ENCODE results near the gene AP5M1.
A peak's percentile ranks its signal among the peaks of the same experiment; 100 is the strongest.

Gene AP5M1

DNA sequence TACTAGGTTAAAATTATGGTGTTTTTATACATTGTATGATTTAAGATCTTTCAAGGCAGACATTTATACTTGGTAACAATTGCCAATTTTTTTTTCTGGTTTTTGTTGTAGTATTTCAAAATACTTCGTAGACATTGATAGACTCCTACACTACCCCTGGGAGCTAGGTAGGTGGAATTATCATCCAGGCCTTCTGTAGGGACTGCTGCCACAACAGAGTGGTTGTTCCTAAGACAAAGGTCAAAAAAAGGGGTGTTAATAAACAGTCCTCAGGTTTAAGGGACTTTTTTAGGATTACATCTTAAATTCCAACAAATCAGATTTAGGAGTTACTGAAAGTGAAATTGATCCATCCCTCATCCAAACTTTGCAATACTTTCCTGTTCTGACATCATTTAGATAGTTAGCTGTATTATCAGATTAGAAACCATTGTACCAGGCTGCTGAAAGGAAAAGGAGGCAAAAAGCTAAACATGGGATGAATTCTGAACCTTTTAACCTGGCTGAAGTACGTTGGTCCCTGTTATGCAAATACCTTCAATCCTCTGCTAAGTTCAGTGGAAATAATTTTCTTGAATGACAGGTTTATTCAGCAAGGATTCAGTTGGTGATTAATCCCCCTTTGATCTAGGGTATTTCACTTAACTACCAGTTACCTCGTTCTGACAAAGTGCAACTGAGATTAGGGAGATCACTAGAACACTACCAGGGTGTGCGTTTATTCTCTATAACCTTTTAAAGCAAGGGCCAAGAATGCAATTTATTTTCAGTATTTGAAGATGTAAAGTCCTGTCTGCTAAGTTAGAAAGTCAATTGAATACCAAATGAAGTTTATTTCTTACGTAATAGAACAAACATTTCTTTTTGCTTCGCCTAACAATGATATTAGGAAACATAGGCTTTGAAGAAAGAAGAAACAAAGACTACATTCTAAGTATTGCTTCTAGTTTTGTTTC is 23.2 kb downstream of the AP5M1 start:
- no peaks in the 10 kb centered on the region for H3K4me1 ChIP-seq (ENCODE audit: control insufficient read depth, low read depth, low read length)
- no peaks in the 10 kb centered on the region for H3K79me2 ChIP-seq (ENCODE audit: control insufficient read depth, insufficient read depth, low read length)
- no peak overlapping the region for H3K4me2 ChIP-seq (ENCODE audit: low read length)
- no peak overlapping the region for H3K9ac ChIP-seq (ENCODE audit: low read length)
- H2AK5ac ChIP-seq (ENCODE audit: low read length): no peak overlapping the region
- DNase-seq: no peak
- no peak overlapping the region for H2BK15ac ChIP-seq (replicated peaks; ENCODE audit: low read depth)
- H2BK120ac ChIP-seq (ENCODE audit: low read depth, low read length): no peak overlapping the region
- no peak overlapping the region for H4K5ac ChIP-seq (ENCODE audit: low read length)
- no peak overlapping the region for H3K4me3 ChIP-seq (ENCODE audit: low read length)
- H3K23ac ChIP-seq (ENCODE audit: low read length): no peak overlapping the region
- H2BK5ac ChIP-seq (ENCODE audit: low read length): no peak overlapping the region
- H3K79me1 ChIP-seq (ENCODE audit: low read length): no peaks in the 10 kb centered on the region
- H3K18ac ChIP-seq (ENCODE audit: low read length): no peak overlapping the region
- no peaks in the 10 kb centered on the region for H3K36me3 ChIP-seq (ENCODE audit: control insufficient read depth, insufficient read depth, low read length)
- no peak overlapping the region for H3K4ac ChIP-seq (ENCODE audit: low read depth, low read length)
- H3K27me3 ChIP-seq (ENCODE audit: insufficient read depth, low read length, poor library complexity): no peaks in the 10 kb centered on the region
- H3K56ac ChIP-seq (ENCODE audit: low read length): no peak overlapping the region
- no peak overlapping the region for H3K27ac ChIP-seq (ENCODE audit: low read depth, low read length)
- no peak overlapping the region for H4K8ac ChIP-seq (ENCODE audit: low read depth, low read length)
- WGBS (ENCODE audit: extremely low coverage, insufficient coverage, low lambda C conversion rate): no CpG with 5 or more reads among the region's 6 CpGs

DNA sequence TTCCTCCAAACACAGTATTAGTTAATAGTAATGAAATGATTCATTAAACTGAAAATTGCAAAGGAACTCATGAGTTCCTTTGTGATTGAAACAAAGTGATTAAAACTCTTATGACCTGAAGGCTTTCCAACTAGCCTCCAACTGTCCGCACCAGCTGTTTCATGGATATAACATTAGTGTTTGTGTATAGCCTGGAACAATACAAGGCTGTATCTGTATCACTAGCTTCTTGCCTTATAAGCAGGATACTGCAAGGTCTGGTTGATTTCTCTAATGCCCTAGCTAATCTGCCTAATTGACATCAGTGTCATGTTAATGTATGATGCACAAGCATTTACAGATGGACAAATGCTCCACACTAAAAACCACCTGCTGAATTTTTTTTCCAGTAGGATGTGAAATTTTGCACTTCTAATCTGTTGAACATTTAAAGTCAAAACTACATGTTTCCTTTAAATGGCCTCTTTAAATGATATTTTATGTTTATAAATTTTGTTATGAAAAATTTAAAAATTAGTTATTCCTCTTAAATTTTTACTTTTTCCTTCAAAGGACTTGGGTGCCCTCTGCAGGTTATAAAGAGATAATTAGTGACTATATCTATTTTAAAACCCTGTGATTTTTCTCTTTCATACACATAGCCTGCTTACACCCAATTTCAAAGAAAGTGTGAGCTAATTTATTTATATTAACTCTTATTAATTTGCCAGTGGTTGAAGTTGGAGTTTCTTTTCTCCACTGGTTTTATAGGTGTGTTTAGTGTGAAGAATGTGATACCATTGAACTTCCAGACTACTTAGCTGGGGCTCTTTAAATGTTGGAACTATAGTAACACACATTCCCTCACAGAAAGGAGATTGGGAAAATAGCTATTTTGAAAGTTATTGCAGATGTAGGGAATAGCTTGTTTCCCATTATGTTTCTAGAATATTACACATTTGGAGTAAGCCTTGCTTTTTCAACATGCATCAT is 25.4 kb downstream of the AP5M1 start:
- H3K79me2 ChIP-seq (ENCODE audit: control insufficient read depth, insufficient read depth, low read length): no peaks in the 10 kb centered on the region
- no peaks in the 10 kb centered on the region for H3K36me3 ChIP-seq (ENCODE audit: control insufficient read depth, insufficient read depth, low read length)
- H3K18ac ChIP-seq (ENCODE audit: low read length): no peak overlapping the region
- H4K8ac ChIP-seq (ENCODE audit: low read depth, low read length): no peak overlapping the region
- H3K56ac ChIP-seq (ENCODE audit: low read length): no peak overlapping the region
- no peak overlapping the region for H2BK15ac ChIP-seq (replicated peaks; ENCODE audit: low read depth)
- no peak overlapping the region for H2BK120ac ChIP-seq (ENCODE audit: low read depth, low read length)
- H2AK5ac ChIP-seq (ENCODE audit: low read length): no peak overlapping the region
- no CpG with 5 or more reads among the region's 1 CpG for WGBS (ENCODE audit: extremely low coverage, insufficient coverage, low lambda C conversion rate)
- H3K79me1 ChIP-seq (ENCODE audit: low read length): no peaks in the 10 kb centered on the region
- H3K4me3 ChIP-seq (ENCODE audit: low read length): no peak overlapping the region
- no peaks in the 10 kb centered on the region for H3K4me1 ChIP-seq (ENCODE audit: control insufficient read depth, low read depth, low read length)
- no peak overlapping the region for H3K23ac ChIP-seq (ENCODE audit: low read length)
- no peak overlapping the region for H2BK5ac ChIP-seq (ENCODE audit: low read length)
- no peak overlapping the region for H3K27ac ChIP-seq (ENCODE audit: low read depth, low read length)
- no peak overlapping the region for H4K5ac ChIP-seq (ENCODE audit: low read length)
- no peak overlapping the region for H3K4ac ChIP-seq (ENCODE audit: low read depth, low read length)
- no peak overlapping the region for H3K4me2 ChIP-seq (ENCODE audit: low read length)
- no peak overlapping the region for H3K9ac ChIP-seq (ENCODE audit: low read length)
- H3K27me3 ChIP-seq (ENCODE audit: insufficient read depth, low read length, poor library complexity): no peaks in the 10 kb centered on the region
- peak; percentile 12 for DNase-seq

GRCh38 chr14:57295239-57295638 is 26.5 kb downstream of the AP5M1 start:
- Histone ChIP-seq H3K36me3 (ENCODE audit: control insufficient read depth, insufficient read depth, low read length) (no peaks in the 10 kb centered on the region), H4K8ac (ENCODE audit: low read depth, low read length) (no peak overlapping the region), H4K5ac (ENCODE audit: low read length) (no peak overlapping the region), H3K4me1 (ENCODE audit: control insufficient read depth, low read depth, low read length) (no peaks in the 10 kb centered on the region), H3K56ac (ENCODE audit: low read length) (no peak overlapping the region), H3K4ac (ENCODE audit: low read depth, low read length) (no peak overlapping the region), H2BK5ac (ENCODE audit: low read length) (no peak overlapping the region), H3K23ac (ENCODE audit: low read length) (no peak overlapping the region), H3K79me1 (ENCODE audit: low read length) (no peaks in the 10 kb centered on the region), H3K27me3 (ENCODE audit: insufficient read depth, low read length, poor library complexity) (no peaks in the 10 kb centered on the region), H3K9ac (ENCODE audit: low read length) (no peak overlapping the region), H3K27ac (ENCODE audit: low read depth, low read length) (no peak overlapping the region), H2BK15ac (replicated peaks; ENCODE audit: low read depth) (no peak overlapping the region), H3K79me2 (ENCODE audit: control insufficient read depth, insufficient read depth, low read length) (no peaks in the 10 kb centered on the region), H3K4me2 (ENCODE audit: low read length) (no peak overlapping the region), H3K18ac (ENCODE audit: low read length) (no peak overlapping the region), H2BK120ac (ENCODE audit: low read depth, low read length) (no peak overlapping the region), H2AK5ac (ENCODE audit: low read length) (no peak overlapping the region), H3K4me3 (ENCODE audit: low read length) (no peak overlapping the region)
- WGBS (ENCODE audit: extremely low coverage, insufficient coverage, low lambda C conversion rate): no CpG with 5 or more reads among the region's 1 CpG
- DNase-seq: no peak

DNA sequence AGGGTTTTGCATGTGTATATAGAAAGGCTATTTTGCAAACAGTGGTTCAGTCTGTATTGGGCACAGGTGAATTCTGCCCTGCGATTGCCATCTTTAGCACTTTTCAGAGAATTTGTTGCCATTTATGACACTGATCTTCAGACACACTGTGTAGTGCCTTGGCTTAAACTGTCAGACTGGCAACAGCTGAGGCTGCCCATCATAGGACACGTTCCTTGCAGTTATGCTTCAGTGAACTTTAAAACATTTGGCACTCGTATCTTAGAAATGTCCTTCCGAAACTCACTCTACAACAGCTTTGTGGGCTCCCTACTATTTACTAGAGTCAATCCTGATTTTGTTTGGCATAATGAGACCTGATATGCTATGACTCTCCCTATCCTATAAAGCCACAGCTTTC is 29.1 kb downstream of the AP5M1 start:
- Histone ChIP-seq H3K56ac (ENCODE audit: low read length) (no peak overlapping the region), H4K8ac (ENCODE audit: low read depth, low read length) (no peak overlapping the region), H3K79me2 (ENCODE audit: control insufficient read depth, insufficient read depth, low read length) (no peaks in the 10 kb centered on the region), H3K27ac (ENCODE audit: low read depth, low read length) (no peak overlapping the region), H3K23ac (ENCODE audit: low read length) (no peak overlapping the region), H2BK15ac (replicated peaks; ENCODE audit: low read depth) (no peak overlapping the region), H2BK120ac (ENCODE audit: low read depth, low read length) (no peak overlapping the region), H3K18ac (ENCODE audit: low read length) (no peak overlapping the region), H3K9ac (ENCODE audit: low read length) (no peak overlapping the region), H3K4me1 (ENCODE audit: control insufficient read depth, low read depth, low read length) (no peaks in the 10 kb centered on the region), H3K27me3 (ENCODE audit: insufficient read depth, low read length, poor library complexity) (no peaks in the 10 kb centered on the region), H2AK5ac (ENCODE audit: low read length) (no peak overlapping the region), H3K36me3 (ENCODE audit: control insufficient read depth, insufficient read depth, low read length) (no peaks in the 10 kb centered on the region), H3K4ac (ENCODE audit: low read depth, low read length) (no peak overlapping the region), H3K4me3 (ENCODE audit: low read length) (no peak overlapping the region), H3K4me2 (ENCODE audit: low read length) (no peak overlapping the region), H2BK5ac (ENCODE audit: low read length) (no peak overlapping the region), H4K5ac (ENCODE audit: low read length) (no peak overlapping the region), H3K79me1 (ENCODE audit: low read length) (no peaks in the 10 kb centered on the region)
- no peak for DNase-seq
- WGBS (ENCODE audit: extremely low coverage, insufficient coverage, low lambda C conversion rate): no CpG with 5 or more reads among the region's 4 CpGs

GRCh38 chr14:57299511-57299910 is 30.7 kb downstream of the AP5M1 start:
- H2BK120ac ChIP-seq (ENCODE audit: low read depth, low read length): no peak overlapping the region
- no peak overlapping the region for H3K56ac ChIP-seq (ENCODE audit: low read length)
- H3K4me3 ChIP-seq (ENCODE audit: low read length): no peak overlapping the region
- no peak for DNase-seq
- no peak overlapping the region for H2AK5ac ChIP-seq (ENCODE audit: low read length)
- H3K79me1 ChIP-seq (ENCODE audit: low read length): no peaks in the 10 kb centered on the region
- no peaks in the 10 kb centered on the region for H3K4me1 ChIP-seq (ENCODE audit: control insufficient read depth, low read depth, low read length)
- H4K8ac ChIP-seq (ENCODE audit: low read depth, low read length): no peak overlapping the region
- H3K36me3 ChIP-seq (ENCODE audit: control insufficient read depth, insufficient read depth, low read length): no peaks in the 10 kb centered on the region
- no peak overlapping the region for H3K23ac ChIP-seq (ENCODE audit: low read length)
- H2BK15ac ChIP-seq (replicated peaks; ENCODE audit: low read depth): no peak overlapping the region
- no peak overlapping the region for H3K9ac ChIP-seq (ENCODE audit: low read length)
- H3K4me2 ChIP-seq (ENCODE audit: low read length): no peak overlapping the region
- no peak overlapping the region for H4K5ac ChIP-seq (ENCODE audit: low read length)
- H3K79me2 ChIP-seq (ENCODE audit: control insufficient read depth, insufficient read depth, low read length): no peaks in the 10 kb centered on the region
- H3K18ac ChIP-seq (ENCODE audit: low read length): no peak overlapping the region
- H3K27me3 ChIP-seq (ENCODE audit: insufficient read depth, low read length, poor library complexity): no peaks in the 10 kb centered on the region
- H2BK5ac ChIP-seq (ENCODE audit: low read length): no peak overlapping the region
- no peak overlapping the region for H3K27ac ChIP-seq (ENCODE audit: low read depth, low read length)
- WGBS (ENCODE audit: extremely low coverage, insufficient coverage, low lambda C conversion rate): no CpG with 5 or more reads among the region's 3 CpGs
- no peak overlapping the region for H3K4ac ChIP-seq (ENCODE audit: low read depth, low read length)
